Left lobe of liver (tissue), 2 donors: ENCODE data around the gene SLC6A6. TPM values are rescaled to one million over a fixed set of nuclear protein-coding genes. Genes with fewer than 3 reads are reported as not detected.
"Not testable (repeated sequence)": the region's sequence is repeated elsewhere in the genome, so short reads cannot be mapped to it uniquely, and the experiment has no call there.

ENCODE experiments used
- ATAC-seq: fragments of 200-7000 bp; cut with Tn5 transposase; one replicate; pipeline ENCODE4 v1.9.1; 2020; ENCODE audit warnings: mild to moderate bottlenecking, moderate library complexity
- DNase-seq: peaks from one replicate; pipeline ENCODE4 v3.0.0-alpha.2; 2020; ENCODE audit warnings: low spot score
- total RNA-seq: library from RNA; stranded (reverse); gene quantifications from one replicate; pipeline ENCODE4 v1.2.1, GENCODE V29; 2021
- donor health status: DM: no; HTN: no; CAD: no; lungs with moderate emphysema.
- donor health status: DM: no; HTN: yes; CAD: no.

The SLC6A6 gene
- total RNA-seq, 1 donor from 2014 or later: 3.2 TPM

DNA sequence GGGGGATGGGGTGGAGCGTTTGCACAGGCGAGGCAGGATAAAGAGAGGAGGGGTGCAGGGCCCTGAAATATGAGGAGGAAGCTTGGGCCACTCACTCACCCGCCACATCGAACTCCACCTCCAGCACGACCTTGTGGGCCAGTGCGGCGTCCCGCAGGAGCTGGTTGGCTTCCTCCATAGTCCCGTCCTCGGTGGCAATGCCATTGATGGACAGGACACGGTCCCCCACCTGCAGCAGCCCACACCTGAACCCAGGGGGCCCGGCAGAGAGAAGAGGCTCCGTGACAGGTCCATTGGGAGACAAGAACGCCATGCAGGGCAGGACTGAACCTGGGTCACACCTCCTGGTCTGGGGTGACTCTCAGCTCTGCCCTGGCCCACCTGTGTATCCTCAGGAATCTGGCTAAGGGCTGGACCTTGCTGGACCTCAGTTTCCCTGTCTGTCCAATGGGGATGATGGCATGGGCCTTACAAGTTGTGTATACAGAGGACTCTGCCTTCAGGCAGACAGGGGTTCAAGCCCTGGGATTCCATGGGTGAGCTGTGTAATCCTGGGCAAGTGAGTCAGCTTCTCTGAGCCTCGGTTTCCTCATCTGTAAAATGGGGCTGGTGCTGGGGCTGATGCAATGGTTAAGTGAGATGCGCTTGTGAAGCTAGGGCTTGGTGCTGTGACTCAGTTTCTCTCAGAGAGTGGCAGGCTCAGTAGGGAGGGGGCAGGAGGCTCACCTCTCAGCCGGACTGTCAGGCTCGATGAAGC is 111.3 kb downstream of the SLC6A6 start:
- DNase-seq (no peak), ATAC-seq (no peak)

DNA sequence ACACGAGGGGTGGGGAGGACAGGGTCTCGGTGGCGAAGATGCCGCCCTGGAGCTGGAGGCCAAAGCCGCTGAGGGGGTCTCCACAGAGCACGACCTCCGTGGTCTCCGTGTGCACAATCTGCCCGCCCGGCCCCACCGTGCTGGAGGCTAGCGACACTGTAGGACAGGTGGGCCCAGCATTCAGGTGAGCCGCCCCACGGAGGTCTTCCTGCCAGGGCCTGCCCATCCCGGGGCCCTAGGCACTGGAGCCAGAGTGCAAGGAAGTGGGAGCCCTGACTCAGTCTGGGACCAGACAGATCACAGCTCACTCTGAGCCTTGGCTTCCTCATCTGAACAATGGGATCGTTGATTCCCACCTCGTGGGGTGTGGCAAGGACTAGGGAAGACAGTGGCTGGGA is 111.9 kb downstream of the SLC6A6 start:
- ATAC-seq: no peak
- DNase-seq: no peak

GRCh38 chr3:14515526-14515925 is 113.1 kb downstream of the SLC6A6 start:
- not testable (repeated sequence) for DNase-seq, ATAC-seq

GRCh38 chr3:14516738-14517345 is 114.4 kb downstream of the SLC6A6 start:
- DNase-seq (no peak), ATAC-seq (no peak)

GRCh38 chr3:14517601-14518431 is 115.4 kb downstream of the SLC6A6 start:
- ATAC-seq (no peak), DNase-seq (no peak)

DNA sequence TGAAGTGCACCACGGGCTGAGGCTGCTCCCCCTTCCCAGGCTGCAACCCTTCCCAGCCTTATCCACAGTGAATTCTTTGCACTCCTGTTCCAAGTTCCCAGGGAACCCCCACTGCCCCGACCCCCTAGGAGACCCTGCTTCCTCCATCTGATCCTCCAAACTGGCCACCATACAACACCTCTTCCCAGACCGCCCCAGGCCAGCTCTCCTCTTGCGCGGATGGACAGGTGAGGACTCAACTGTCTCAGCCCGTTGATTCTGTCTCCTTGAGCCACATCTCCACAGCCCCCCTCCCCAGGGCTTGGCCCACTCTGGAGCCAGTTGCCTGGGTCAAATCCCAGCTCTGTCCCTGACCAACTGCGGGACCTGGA is 116.0 kb downstream of the SLC6A6 start:
- ATAC-seq: no peak

GRCh38 chr3:14518893-14519292 is 116.5 kb downstream of the SLC6A6 start:
- no peak for DNase-seq
- ATAC-seq: no peak

More for the DNA sequence above, 116.0 kb downstream of the SLC6A6 start:
- no peak for DNase-seq

- DNase-seq (no peak), ATAC-seq (no peak)
Measured at GRCh38 chr3:14519406-14519805, 117.0 kb downstream of the SLC6A6 start.

DNA sequence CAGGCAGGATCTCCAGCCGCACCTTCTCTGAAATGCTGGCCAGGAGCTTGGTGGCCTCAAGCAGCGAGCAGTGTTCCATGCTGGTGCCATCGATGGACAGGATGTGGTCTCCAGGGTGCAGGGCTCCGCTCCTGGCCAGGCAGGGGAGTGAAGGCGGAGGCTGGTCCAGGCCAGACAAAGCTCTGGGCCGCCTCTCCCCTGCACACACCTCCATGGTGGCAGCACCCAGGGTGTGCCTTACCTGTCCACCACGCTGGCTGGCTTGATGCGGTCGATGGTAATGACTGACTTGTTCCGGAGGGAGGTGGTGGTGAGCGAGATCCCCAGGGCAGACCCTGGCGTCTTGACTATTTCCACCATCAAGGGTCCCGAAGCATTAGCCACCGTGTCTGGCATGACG is 117.7 kb downstream of the SLC6A6 start:
- ATAC-seq (no peak), DNase-seq (no peak)

DNA sequence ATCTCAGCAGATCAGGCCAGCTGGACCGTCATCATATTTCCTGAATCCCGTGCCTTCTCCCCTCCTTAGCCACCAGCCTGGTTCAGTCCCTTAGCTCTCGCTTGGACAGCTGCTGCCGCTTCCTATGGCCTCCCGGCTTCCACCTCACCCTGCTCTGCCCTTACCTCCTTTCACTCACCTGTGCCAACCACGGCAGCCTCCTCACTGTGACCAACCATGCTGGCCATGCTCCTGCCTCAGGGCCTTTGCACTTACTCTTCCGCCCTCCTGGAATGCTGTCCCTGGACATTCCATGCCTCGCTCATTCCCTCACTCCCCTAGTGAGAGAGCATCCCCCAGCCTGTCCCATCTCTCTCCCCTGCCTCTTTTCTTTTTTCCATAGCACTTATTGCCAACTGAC is 118.6 kb downstream of the SLC6A6 start:
- ATAC-seq: no peak
- no peak for DNase-seq

DNA sequence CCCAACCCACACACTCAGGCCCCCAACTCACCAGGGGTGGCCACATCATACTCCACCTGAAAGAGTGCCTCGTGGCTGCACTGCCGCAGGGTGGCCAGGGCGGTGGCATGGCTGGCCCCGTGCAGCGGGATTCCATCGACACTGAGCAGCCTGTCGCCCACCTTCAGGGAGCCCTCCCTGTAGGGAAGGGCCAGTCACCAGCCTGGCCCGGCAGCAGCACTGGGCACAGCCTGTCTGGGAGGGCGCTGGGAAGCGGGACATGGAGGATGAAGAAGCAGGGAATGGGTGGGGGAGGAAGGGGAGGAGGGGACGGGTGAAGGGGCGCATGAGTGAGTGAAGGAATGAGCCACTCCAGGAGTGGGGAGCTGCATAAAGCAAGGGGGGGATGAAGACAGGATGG is 119.2 kb downstream of the SLC6A6 start:
- DNase-seq (no peak), ATAC-seq (no peak)

GRCh38 chr3:14522129-14522691 is 119.8 kb downstream of the SLC6A6 start:
- ATAC-seq: no peak
- no peak for DNase-seq

GRCh38 chr3:14522768-14523167 is 120.4 kb downstream of the SLC6A6 start:
- ATAC-seq: no peak
- no peak for DNase-seq

DNA sequence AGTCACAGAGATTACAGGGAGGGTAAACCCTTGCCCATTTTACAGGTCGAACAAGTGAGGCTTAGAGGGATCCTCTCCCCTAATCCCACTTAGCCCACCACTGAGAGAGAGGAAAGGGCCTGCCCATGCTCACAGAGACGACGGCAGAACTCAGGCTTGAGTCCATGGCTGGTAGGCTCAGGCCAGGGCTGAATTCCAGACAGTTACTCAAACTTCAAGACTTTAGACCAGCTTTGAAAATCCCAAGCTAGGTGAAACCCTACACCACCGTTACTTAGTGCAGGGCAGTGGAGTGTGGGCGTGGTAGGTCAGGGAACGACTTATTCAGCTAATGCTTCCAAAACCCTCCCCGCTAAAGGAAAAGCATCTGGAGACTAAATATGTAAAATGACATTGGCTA is 121.4 kb downstream of the SLC6A6 start:
- no peak for ATAC-seq
- no peak for DNase-seq

- DNase-seq (no peak), ATAC-seq (no peak)
Measured at GRCh38 chr3:14524311-14524711, 121.9 kb downstream of the SLC6A6 start.

DNA sequence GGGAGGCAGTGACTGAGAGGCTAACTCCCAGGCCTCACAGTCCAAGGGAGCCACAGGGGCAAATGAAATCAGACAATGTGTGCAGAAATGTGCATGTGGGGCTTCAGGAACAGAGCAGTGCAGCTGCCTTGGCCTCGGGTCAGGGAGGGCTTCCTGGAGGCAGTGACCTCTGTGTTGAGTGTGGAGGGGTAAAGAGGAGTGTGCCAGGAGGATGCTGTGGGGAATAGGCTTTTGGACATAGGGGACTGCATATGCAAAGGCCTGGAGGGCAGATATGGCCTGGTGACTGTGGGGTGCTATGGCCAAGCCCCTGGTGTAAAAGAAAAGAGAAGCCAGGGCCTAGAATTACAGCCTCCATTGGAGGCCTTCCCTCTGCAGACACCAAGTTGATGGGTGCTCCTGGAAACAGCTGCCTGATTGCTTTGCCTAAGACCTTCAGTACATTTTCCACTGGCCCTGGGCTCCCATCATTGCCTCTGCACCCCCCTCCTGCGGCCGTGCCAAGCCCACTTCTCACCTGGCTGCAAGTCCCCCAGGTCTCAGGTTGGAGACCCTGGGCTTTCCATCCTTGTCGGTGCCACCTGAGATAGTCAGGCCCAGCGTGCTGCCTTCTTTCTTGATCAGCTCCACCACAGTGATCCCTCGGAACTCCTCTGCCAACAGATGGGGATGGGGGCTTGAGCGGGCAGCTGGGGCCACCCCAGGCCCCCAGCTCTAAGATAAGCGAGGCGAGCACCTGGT is 122.7 kb downstream of the SLC6A6 start:
- ATAC-seq (no peak), DNase-seq (no peak)

DNA sequence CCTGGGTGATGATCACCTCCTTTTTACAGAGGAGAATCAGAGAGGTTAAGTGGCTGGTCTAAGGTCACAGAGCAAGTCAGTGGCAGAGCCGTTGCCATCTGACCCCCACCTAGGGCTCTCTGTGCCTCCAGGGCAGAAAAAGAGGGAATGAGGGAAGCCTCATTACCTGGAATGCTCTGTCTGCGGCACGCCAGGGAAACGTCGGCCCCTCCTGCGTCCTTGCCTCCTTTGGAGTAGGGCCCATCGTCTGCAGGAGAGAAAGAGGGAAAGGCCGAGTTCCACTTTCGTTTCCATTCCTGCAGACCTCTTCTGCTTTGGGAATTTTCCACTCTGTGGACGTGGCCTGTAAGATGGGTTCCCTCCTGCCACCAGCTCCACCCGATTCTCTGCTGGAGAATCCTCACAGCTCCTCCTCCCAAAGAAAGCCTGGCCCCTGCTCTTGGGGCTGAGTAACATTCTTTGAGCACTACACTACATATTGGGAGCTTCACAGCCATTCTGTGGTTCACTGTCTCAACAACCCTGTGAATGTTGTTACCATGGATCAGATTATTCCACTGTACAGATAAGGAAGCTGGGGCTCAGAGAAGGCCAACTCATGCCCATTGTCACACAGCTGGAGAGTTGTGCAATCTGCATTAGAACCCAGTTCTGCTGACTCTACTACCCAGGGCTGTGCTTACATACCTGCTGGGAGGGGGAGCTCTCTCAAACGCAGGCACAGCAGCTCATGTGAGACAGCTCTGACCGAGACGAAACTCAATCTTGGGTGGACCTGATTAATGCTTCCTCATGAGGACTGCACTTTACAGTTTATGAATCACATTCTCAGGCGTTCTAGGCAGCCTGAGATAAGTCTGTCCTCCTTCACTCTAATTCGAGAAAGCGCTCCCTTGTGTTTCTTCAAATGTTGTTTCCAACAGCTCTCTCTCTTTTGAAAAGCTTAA is 123.6 kb downstream of the SLC6A6 start:
- ATAC-seq (no peak), DNase-seq (no peak)

DNA sequence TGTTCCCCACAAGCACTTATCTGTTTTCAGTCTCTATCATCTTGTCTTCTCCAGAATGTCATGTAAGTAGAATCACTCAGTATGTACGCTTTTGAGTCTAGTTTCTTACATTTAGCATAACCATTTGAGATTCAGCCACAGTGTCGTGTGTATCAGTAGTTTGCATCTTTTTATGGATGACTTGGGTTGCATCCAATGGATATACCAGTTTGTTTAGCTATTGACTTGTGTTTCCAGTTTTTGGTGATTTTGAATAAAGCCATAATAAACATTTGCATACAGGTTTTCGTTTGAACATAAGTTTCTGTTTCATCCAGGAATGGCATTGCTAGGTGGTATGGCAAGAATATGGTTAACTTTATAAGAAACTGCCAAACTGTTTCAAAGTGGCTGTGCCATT is 125.7 kb downstream of the SLC6A6 start:
- ATAC-seq (no peak), DNase-seq (no peak)

GRCh38 chr3:14531856-14532395 is 129.5 kb downstream of the SLC6A6 start:
- no peak for DNase-seq
- no peak for ATAC-seq
